Mammary epithelial cell (primary cell): Measurements from ENCODE around the gene VSIG8.

Experiments used
- CTCF ChIP-seq, 2 donors: IDR thresholded peaks in 1 of 2; conservative IDR thresholded peaks in 1 of 2; 2 replicates each; pipeline ENCODE4 v1.5.1; 2011 to 2012; ENCODE audit warnings: inconsistent platforms in 2 of 2, low read length in 2 of 2, mild to moderate bottlenecking in 2 of 2, control low read depth in 1 of 2, low read depth in 1 of 2; ENCODE audit not compliant: insufficient read depth in 1 of 2; ENCODE audit errors: extremely low read depth in 1 of 2
- EZH2 ChIP-seq: IDR thresholded peaks from 2 replicates; pipeline ENCODE4 v1.6.1; 2012; ENCODE audit warnings: low read length, inconsistent platforms, borderline replicate concordance

GRCh38 chr1:159891275-159892157, 29.1 kb upstream of the VSIG8 start:
- peak; percentile 100 for TF ChIP-seq CTCF (conservative IDR thresholded peaks at IDR 0.05 in 1 of 2, IDR thresholded peaks at IDR 0.05 in 1 of 2; ENCODE audit: extremely low read depth in 1 of 2, insufficient read depth in 1 of 2, low read depth in 1 of 2, low read length in 2 of 2)
- no peak for TF ChIP-seq EZH2
